NCI-H2081 (cell line): ENCODE results near the gene KANSL1L.
"Not testable (repeated sequence)": the region's sequence is repeated elsewhere in the genome, so short reads cannot be mapped to it uniquely, and the experiment has no call there.

Experiments used
- DNase-seq, 2 experiments: peaks; one replicate each; lab custom pipeline; 2025; lab: John Stamatoyannopoulos, UW

KANSL1L gene

DNA sequence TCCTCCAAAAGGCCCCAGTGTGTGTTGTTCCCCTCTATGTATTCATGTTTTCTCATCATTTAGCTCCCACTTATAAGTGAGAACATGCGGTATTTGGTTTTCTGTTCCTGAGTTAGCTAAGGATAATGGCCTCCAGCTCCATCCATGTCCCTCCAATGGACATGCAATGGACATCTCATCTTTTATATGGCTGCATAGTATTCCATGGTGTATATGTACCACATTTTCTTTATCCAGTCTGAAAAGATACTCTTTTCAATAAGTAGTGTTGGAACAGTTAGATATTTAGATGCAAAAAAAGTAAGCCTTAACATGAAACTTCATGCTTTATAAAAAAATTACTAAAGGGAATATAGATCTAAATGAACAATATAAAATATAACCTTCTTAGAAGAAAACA is 5.9 kb upstream of the KANSL1L start:
- DNase-seq: not testable (repeated sequence)

DNA sequence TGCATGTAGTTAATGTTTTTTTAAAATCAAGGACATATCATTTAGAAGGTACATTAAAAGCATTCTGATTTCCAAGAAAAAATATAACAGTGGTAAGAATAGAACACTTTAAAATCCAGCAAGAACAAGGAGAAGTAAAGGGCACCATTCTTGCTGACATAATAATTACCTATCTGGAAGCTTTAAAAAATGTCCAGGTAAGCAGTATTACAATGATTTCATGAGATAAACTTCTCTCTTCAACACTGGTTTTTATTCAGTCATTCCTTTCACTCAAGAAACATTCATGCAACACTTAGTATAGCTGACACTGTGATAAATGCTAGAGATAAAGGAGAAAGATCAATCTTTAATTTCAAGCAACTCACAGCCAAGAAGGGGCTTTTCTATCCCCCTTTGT is 2.9 kb upstream of the KANSL1L start:
- no peak for DNase-seq

DNA sequence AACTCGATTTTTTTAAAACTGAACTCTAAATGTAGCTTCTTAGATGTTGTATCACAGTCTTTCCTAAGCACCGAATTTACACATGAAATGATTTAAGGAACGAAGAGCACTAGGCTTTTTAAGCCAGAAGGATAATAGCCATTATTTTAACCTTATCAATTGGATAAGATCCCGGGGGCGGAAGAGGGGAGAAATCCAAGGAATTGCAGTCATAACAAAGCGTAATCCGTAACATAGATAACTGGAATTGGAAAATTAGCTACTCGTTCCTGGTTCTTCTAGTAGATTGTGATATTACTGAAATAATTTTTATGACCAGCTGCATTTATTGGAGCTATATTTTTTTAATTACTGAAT is 988 bp upstream of the KANSL1L start:
- no peak for DNase-seq

DNA sequence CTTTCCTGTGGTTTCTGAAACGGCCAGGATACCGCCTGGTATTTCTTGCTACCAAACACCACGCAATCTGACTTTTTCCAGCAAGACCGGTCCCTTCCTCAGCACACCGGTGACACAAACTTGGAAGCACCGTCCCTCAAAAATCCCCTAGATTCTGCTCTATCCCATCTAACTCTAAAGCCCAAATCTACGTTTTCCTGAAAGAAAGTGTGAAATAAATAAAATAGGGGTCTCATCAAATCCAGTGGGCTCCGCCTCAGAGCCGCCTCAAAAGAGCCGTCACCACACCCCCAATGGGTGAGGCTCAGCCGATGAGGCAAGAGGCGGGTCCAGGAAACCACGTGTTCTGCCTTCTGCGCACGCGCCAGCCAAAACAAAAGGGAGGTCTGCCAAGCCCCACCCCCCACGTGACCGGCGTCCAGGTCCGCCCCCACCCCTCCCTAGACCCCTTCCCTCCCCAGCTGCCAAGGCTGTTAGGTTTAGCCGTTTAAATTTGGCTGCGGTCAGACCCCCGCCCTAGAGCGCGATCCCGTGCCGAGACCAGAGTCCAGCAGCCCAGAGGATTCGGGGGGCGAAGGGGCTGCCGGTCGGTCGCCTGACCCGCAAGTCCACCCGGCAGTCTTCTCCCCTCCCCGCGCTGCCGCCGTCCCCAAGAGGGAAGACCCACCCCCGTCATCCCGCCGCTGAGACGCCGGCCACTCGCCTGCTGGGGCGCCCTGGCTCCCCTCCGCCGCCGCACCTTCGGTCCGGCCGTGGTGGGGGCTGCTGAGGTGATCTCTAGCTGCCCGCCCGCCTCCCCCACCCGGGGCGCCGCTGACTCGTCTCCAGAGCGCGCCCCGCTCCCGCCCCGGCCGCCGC is 534 bp downstream of the KANSL1L start:
- peak; percentile 93 to 95 for DNase-seq

DNA sequence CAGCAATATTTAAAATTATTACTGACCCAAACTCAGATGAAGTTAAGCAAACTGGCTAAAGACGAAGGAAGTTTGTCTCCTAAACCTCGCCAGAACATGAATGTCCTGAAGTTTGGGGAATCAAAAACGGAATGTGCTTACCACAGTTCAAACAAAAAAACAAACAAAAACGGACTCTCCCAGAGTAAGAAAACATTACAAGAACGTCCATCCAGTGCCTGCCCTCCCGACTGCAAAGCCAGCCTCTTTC is 1.1 kb downstream of the KANSL1L start:
- DNase-seq: no peak

DNA sequence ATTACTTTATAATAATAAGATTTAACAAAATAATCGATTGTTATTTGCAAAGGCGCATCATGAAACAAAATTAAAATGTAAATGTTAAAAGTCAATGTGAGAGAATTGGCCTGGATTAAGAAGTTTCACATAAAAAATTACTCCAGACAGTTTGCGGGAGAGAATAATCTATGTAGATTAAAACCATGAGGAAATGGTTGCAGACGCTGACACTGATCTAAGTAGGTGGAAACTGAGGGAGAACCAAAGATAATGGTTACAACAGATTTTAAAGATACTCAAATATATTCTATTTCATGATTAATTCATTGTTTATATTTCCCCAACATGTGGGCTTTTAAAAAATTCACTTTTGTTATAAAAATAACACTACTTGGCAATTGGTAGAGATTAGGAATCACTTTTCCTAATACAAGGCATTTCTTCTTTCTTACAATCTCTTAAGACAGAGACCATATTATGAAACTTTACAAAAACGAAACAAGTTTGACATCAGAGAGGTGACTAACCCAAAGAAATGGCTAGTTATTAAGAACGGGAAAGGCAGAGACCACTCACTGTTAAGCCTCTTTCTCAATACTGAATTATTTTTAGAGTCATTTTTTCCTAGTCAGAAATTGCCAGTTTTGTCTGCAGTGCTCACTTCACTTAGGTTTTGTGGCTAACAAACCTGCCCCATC is 1.6 kb downstream of the KANSL1L start:
- no peak for DNase-seq

DNA sequence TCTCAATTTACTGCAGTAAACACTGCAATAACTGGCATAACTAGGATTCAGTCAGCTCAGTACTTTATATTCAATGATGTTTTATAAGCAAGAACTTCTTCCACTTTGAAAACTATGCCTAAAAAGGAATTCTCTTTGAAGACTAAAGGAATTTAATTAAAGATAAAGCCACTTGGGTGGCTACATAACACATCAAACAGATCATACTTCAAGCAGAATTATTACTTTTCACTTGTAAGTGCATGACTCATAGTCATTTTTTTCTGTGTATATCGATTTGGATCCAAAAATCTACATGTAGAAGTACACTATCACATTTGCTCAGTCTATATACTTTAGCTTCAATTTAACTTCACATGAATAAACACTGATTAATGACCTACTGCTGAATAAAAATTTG is 4.0 kb downstream of the KANSL1L start:
- no peak for DNase-seq

DNA sequence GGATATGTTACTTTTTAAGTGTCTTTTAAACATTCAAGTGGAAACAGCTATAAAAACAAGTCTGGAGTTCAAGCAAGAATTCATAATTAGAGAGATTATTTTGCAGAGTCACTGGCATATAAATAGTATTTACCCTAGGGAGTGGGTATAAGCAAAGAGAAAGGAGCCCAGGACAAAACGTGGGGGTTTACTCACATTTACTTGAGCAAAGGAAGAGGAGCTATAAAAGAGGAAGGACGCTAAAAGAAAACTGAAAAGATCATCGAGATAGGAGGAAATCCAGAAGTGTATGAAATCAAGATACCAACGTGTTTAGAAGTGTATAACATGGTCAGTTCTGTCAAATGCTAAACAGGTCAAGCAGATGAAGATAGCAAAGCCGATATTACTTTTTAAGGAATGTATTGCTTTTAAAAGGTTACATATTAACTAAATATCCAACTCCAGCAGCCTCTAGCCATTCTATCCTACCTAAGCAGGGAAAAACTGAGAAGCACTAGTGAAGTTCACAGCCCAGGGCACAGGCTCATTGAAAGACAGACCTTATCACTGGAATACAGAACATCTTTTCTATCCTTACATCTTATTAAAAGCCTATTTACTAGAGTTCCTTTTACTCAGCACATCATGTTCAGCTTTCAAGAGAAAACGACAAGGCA is 8.6 kb downstream of the KANSL1L start:
- DNase-seq: no peak

DNA sequence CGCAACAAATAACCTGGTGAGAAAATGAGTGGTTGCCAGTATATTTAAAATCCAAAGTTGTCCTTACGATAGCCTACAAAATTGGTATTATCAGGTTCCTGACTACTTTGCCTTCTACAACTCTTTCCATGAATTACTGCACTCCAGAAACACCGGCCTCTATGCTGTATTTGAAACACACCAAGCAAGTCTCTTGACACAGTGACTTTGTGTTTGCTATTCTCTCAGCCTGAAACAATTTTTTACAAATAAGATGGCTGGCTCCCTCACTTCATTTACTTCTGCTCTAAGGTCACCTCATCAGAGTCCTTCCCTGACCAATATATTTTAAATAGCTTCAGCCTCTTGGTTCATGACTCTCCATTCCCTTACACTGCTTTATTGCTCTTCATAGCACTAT is 12.2 kb downstream of the KANSL1L start:
- DNase-seq: no peak

DNA sequence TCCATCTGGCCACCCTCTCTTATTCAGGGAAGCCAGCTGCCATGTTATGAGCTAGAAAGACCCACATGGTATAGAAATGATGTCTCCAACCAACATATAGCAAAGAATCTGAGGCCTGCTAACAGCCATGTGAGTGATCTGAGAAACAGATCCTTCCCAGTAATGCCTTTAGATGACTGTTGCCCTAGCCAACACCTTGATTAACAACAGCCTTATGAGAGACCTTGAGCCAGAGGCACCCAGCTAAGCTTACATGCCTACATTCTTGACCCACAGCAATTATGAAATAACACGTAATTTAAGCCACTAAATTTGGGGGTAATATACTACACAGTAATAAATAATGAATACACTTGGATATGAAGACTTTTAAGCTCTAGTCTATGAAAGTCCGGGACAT is 13.0 kb downstream of the KANSL1L start:
- DNase-seq: no peak

DNA sequence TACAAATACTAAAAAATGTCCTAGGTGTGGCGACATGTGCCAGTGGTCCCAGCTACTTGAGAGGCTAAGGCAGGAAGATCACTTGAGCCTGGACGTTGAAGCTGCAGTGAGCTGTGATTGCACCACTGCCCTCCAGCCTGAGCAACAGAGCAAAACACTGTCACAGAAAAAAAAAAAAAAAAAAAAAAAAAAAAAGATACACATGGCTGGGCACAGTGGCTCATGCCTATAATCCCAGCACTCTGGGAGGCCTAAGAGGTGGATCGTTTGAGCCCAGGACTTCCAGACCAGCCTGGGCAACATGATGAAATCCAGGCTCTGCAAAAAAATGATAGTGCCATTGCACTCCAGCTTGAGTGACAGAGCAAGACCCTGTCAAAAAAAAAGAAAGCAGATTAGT is 13.7 kb downstream of the KANSL1L start:
- DNase-seq: no peak

DNA sequence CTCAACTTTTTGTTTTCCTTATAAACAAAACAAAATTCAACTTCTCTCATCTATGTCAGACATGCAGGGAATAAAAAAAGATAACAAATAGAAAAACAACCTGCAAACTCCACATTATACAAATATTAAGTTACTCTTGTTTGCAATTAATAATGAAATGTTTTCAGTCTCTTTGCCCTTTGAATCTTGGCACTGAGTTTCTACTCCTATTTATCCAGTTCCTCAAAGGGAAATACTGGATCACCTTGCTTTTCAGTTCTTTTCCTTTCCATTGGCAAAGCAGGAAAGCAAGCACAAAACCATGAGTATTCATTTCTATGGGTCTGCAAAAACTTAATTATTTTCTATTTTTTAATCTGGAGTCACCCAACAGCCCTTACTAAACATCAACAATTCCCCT is 23.6 kb downstream of the KANSL1L start:
- no peak for DNase-seq

DNA sequence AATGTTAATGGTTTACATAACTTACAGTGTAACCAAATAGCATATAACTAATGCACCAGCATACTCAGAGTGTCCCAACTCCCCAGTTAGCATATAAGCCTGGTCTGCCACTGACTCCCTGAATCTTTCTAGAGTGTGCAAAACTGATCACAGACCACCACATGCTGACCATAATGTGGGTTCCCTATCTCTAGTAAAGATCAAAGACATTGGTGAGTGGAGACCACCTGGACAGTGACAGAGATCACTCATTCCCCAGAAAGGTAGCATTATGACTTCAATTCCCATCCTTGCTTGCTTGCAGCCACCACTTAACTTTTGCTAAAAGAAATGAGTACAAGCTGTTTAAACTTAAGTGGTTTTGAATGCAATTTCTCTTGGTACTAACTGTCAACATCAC is 39.0 kb downstream of the KANSL1L start:
- DNase-seq: no peak

DNA sequence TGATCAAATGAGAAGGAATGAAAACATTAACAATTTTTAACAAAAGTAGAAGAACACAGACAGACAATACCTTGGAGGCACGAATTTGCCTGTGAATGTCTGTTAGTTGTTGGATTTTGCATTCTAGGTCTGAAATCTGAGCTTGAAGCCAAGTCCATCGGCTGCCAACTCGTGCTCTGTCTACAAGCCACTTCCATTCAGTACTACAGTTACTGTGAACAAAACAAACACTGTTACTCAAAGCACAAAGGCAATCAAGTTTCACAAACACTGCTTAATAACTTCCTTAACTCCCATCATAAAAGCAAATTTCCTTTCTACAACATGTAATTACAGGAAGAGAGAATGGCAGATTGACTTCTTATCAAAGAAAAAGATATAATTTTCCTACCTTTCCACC is 42.2 kb downstream of the KANSL1L start:
- peak; percentile 75 to 95 for DNase-seq

DNA sequence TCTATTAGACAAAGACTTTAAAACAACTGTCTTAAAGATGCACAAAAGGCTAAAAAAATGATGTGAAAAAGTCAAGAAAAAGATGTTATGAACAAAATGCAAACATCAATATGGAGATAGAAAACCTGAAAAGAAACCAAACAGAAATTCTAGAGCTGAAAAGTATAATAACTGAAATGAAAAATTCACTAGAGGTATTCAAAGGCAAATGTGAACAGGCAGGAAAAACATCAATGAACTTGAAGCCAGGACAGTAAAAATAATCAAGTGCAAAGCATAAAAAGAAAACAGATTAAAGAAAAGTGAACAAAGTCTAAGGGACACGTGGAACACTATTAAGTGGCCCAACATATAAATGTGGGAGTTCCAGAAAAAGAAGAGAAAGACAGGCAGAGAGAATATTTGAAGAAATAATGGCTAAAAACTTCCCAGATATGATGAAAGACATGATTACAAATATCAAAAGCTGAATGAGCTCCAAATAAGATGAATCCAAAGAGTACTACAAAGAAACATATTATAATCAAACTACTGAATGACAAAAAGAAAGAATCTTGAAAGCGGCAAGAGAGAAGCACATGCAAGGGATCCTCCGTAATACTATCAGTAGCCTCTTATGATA is 57.5 kb downstream of the KANSL1L start:
- no peak for DNase-seq

DNA sequence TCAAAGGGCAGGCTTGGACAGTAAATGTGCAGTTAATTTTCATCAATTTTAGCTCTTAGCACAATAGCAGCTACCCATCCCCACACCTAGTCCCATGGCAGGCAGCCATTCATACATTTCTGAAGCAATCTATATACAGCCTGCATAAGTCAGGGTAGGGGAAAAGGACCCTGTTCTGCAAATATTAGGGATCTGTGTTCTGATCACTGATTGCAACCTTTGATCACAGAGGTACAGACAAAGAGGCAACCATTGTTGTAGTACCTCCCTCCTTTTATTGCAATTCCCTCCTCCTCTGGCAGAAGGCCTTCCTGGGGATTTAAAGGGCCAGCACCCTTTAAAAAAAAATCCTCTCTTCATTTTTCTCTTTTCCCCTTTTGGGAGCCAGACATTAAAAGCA is 58.3 kb downstream of the KANSL1L start:
- no peak for DNase-seq

DNA sequence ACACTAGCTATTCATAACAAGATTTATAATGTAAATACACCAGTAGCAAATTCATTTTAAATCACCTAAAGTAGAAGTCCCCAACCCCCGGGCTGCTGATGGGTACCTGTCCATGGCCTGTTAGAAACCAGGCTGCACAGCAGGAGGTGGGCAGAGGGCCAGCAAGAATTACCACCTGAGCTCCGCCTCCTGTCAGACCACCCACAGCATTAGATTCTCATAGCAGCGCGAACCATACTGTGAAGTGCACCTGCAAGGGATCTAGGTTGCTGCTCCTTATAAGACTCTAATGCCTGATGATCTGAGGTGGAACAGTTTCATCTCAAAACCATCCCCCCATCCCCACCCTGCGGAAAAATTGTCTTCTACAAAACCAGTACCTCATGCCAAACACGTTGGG is 71.3 kb downstream of the KANSL1L start:
- DNase-seq: no peak

DNA sequence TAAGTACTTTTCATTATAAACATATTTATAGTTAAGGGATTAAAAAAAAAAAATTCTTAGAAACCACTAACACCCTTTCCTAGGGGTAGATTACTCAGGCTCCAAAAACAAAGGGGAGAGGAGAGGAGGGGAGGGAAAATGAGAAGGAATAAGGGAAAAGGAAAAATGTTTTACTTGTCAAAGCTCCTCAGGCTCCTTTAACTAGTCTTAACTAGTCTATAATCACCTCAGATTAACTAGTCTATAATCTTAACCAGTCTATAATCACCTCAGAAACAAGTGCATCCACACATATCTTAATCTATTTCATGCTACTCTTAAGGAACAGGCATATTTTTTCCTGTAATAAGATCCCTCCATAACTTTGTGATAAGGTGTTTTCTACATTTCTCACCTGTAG is 76.4 kb downstream of the KANSL1L start:
- DNase-seq: no peak

DNA sequence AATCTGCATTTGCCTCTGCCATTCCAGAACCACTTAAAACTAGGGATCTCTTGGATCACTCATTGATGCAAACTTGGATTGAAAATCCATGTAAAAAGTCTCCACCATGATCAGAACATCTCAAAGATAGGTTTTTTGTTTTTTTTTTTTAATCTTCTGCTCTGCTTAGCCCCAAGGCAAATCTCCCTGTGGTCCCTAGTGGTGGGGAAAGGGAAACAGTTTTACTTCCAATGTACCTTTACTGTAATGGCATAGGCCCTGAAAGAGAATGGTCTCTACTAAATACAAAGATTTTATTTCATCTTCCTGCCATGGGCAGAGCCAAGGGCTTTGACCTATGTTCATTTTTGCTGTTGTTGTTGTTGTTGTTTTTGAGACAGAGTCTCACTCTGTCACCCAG is 78.4 kb downstream of the KANSL1L start:
- no peak for DNase-seq

DNA sequence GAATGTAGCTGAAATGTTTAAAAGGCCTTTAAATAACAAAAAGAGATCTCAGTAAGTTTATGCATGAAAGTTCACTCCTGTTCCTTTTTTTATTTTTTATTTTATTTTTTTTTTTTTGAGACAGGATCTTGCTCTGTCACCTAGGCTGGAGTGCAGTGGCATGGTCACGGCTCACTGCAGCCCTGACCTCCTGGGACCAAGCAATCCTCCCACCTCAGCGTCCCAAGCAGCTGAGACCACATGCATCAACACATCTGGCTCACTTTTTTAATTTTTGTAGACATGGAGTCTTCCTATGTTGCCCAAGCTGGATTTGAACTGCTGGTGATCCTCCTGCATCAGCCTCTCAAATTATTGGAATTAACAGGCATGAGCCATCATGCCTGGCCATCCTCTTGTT is 84.3 kb downstream of the KANSL1L start:
- no peak for DNase-seq

DNA sequence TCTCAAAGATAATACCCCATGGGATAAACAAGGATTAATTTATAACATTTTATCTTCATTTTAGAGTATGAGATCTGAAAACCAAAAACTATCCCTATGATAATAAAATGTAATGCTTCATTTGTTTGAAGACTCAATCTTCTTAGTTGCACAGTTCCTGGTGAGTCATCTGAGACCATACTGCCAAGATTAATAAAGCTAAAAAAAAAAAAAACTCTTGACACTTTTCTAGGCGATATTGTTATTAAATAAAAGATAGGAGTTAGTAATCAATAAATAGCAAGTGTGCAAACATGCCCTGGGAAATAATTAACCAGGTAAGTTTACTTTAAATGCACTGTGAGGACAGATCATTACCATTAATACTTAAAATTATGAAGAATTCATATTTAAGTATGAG is 84.9 kb downstream of the KANSL1L start:
- no peak for DNase-seq

DNA sequence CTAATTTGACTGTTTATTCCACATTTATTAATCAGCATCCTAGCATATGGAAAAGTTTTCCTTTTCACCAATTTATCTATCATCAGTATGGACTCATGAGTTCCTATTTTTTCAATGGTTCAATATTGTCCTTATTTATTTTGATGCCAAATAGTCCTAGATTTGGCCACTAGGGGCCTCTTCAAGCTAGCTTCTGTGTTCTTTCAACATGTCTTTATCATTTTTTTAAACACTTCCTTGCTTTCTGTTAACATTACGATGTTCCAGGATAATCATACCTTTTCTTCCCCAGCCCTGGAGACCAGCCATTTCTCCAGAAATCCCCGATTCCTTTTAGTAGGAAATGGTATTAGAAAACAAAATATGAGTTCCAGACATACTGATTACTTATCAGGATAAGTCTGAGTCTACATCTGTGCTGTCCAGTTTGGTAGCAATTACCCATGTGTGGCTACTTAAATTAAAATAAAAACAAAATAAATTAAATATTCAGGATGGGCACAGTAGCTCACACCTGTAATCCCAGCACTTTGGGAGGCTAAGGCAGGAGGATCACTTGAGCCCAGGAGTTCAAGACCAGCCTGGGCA is 98.2 kb downstream of the KANSL1L start:
- peak; percentile 1 to 37 for DNase-seq

DNA sequence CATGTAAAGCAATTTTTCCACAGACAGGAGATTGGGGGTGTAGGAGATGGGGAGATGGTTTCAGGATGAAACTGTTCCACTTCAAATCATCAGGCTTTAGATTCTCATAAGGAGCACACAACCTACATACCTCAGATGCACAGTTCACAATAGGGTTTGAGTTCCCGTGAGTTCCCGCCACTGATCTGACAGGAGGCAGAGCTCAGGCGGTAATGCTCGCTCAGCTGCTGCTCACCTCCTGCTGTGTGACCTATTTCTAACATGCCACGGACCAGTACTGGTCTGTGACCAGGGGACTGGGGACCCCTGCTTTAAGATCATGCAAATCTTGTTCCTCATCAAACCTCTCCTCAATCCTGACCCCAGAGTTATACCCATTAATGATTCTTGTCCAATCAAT is 98.7 kb downstream of the KANSL1L start:
- DNase-seq: no peak
